IMR-90 (cell line): ENCODE results near the gene BTG2. TPM values are rescaled to one million over a fixed set of nuclear protein-coding genes. Genes with fewer than 3 reads are reported as not detected.

Source experiments
- ATAC-seq: fragments of 200-7000 bp; cut with Tn5 transposase; 2 replicates; pipeline ENCODE4 v1.9.1; 2020; ENCODE audit warnings: low read depth, mild to moderate bottlenecking, moderate library complexity
- BruUV-seq: library from RNA; stranded (reverse); fragments of 400-500 nt; replicated peaks from 2 replicates; lab custom pipeline; 2021; lab: Mats Ljungman, UMichigan
- CTCF ChIA-PET: fragments of 300-600 bp; formaldehyde crosslinking; extraction: SDS; loops from one replicate; lab custom pipeline; 2021; ENCODE audit warnings: antibody characterized with exemption; lab: Yijun Ruan, JAX
- POLR2A ChIA-PET: fragments of 300-600 bp; sonication (Branson Sonifier 250); formaldehyde crosslinking; loops from one replicate; lab custom pipeline; 2022; ENCODE audit warnings: antibody characterized with exemption; ENCODE audit not compliant: unreplicated experiment; lab: Charles Lee
- DNase-seq: peaks from one replicate; pipeline ENCODE4 v3.0.0; 2013
- H2AFZ ChIP-seq: replicated peaks from 2 replicates; pipeline ENCODE3; 2013; ENCODE audit warnings: low read length, mild to moderate bottlenecking; ENCODE audit not compliant: poor library complexity
- H2AK5ac ChIP-seq: 2 replicates; pipeline ENCODE4 v1.6.1; 2013; ENCODE audit warnings: low read depth, low read length, inconsistent platforms
- H2AK9ac ChIP-seq: replicated peaks from 2 replicates; pipeline ENCODE3; 2013; ENCODE audit warnings: mild to moderate bottlenecking, low read depth, low read length, moderate library complexity; ENCODE audit not compliant: poor library complexity
- H2BK120ac ChIP-seq: 2 replicates; pipeline ENCODE4 v1.6.1; 2013; ENCODE audit warnings: low read depth, low read length, inconsistent platforms
- H2BK15ac ChIP-seq: 3 replicates; pipeline ENCODE4 v1.6.1; 2013; ENCODE audit warnings: low read depth, low read length, inconsistent platforms
- H2BK20ac ChIP-seq: 2 replicates; pipeline ENCODE4 v1.6.1; 2013; ENCODE audit warnings: low read depth, mild to moderate bottlenecking, inconsistent platforms, low read length, moderate library complexity
- H2BK5ac ChIP-seq: 2 replicates; pipeline ENCODE4 v1.6.1; 2013; ENCODE audit warnings: mild to moderate bottlenecking, low read depth, low read length, inconsistent platforms; ENCODE audit not compliant: poor library complexity, severe bottlenecking
- H3K14ac ChIP-seq: replicated peaks from 2 replicates; pipeline ENCODE4 v1.6.1; 2013; ENCODE audit warnings: low read depth, low read length, inconsistent platforms
- H3K18ac ChIP-seq: 2 replicates; pipeline ENCODE4 v1.6.1; 2013; ENCODE audit warnings: low read depth, low read length, control low read depth
- H3K23ac ChIP-seq: 2 replicates; pipeline ENCODE4 v1.6.1; 2013; ENCODE audit warnings: low read depth, low read length, inconsistent platforms
- H3K27ac ChIP-seq: 2 replicates; pipeline ENCODE4 v1.5.1; 2013; ENCODE audit warnings: mild to moderate bottlenecking, control low read depth, low read length; ENCODE audit not compliant: insufficient read depth
- H3K27me3 ChIP-seq: 2 replicates; pipeline ENCODE4 v1.6.1; 2013; ENCODE audit warnings: low read length; ENCODE audit not compliant: control insufficient read depth, insufficient read depth
- H3K36me3 ChIP-seq: 2 replicates; pipeline ENCODE4 v1.6.1; 2013; ENCODE audit warnings: low read length, mixed read lengths; ENCODE audit not compliant: control insufficient read depth, insufficient read depth
- H3K4ac ChIP-seq: 2 replicates; pipeline ENCODE4 v1.6.1; 2013; ENCODE audit warnings: low read depth, low read length, inconsistent platforms
- H3K4me1 ChIP-seq: 2 replicates; pipeline ENCODE4 v1.6.1; 2013; ENCODE audit warnings: low read length, mixed read lengths; ENCODE audit not compliant: control insufficient read depth, insufficient read depth
- H3K4me2 ChIP-seq: 2 replicates; pipeline ENCODE4 v1.6.1; 2013; ENCODE audit warnings: low read depth, mild to moderate bottlenecking, control low read depth, low read length, moderate library complexity
- H3K4me3 ChIP-seq: 2 replicates; pipeline ENCODE4 v1.5.1; 2013; ENCODE audit warnings: low read depth, mild to moderate bottlenecking, control low read depth, low read length, moderate library complexity; ENCODE audit not compliant: insufficient read depth
- H3K56ac ChIP-seq: 2 replicates; pipeline ENCODE4 v1.6.1; 2013; ENCODE audit warnings: low read length, inconsistent platforms; ENCODE audit not compliant: insufficient read depth; ENCODE audit errors: extremely low read depth
- H3K79me1 ChIP-seq, 2 experiments: 2 replicates each; pipeline ENCODE4 v1.6.1; 2013; ENCODE audit warnings: low read length in 2 of 2, inconsistent platforms in 1 of 2, low read depth in 1 of 2
- H3K9ac ChIP-seq: 2 replicates; pipeline ENCODE4 v1.6.1; 2013; ENCODE audit warnings: low read depth, low read length, control low read depth
- H3K9me1 ChIP-seq: 2 replicates; pipeline ENCODE4 v1.6.1; 2013; ENCODE audit warnings: low read length, inconsistent platforms; ENCODE audit not compliant: insufficient read depth
- H3K9me3 ChIP-seq: 2 replicates; pipeline ENCODE4 v1.6.1; 2013; ENCODE audit warnings: low read length; ENCODE audit not compliant: control insufficient read depth, insufficient read depth
- H4K20me1 ChIP-seq: 2 replicates; pipeline ENCODE4 v1.6.1; 2013; ENCODE audit warnings: low read length, inconsistent platforms; ENCODE audit not compliant: insufficient read depth
- H4K5ac ChIP-seq: 2 replicates; pipeline ENCODE4 v1.6.1; 2013; ENCODE audit warnings: mild to moderate bottlenecking, low read depth, low read length, control low read depth
- H4K8ac ChIP-seq, 2 experiments: 2 replicates each; pipeline ENCODE4 v1.6.1; 2013; ENCODE audit warnings: low read depth in 2 of 2, low read length in 2 of 2, control low read depth in 1 of 2, inconsistent platforms in 1 of 2
- H4K91ac ChIP-seq: 2 replicates; pipeline ENCODE4 v1.6.1; 2013; ENCODE audit warnings: low read depth, low read length, inconsistent platforms; ENCODE audit not compliant: insufficient read depth
- FOS ChIP-seq: fragments of 150-350 bp; IDR thresholded peaks from 2 replicates; pipeline ENCODE4 v1.6.1; 2016; ENCODE audit warnings: low read depth, low read length
- MAZ ChIP-seq: IDR thresholded peaks from 2 replicates; pipeline ENCODE4 v1.6.1; 2012; ENCODE audit warnings: low read depth, mild to moderate bottlenecking, low read length, improper control_type of control experiment, moderate library complexity, borderline replicate concordance
- RAD21 ChIP-seq: IDR thresholded peaks from 2 replicates; pipeline ENCODE4 v1.6.1; 2012; ENCODE audit warnings: low read length, improper control_type of control experiment
- RCOR1 ChIP-seq: IDR thresholded peaks from 2 replicates; pipeline ENCODE4 v1.6.1; 2012; ENCODE audit warnings: mild to moderate bottlenecking, low read length, improper control_type of control experiment; ENCODE audit not compliant: insufficient replicate concordance
- USF2 ChIP-seq: fragments of 150-350 bp; IDR thresholded peaks from 2 replicates; pipeline ENCODE4 v1.6.1; 2017; ENCODE audit warnings: mild to moderate bottlenecking, antibody characterized with exemption, low read length, low read depth
- WGBS, 2 experiments: methylation state at CpG; one replicate each; pipeline versions ENCODE4 v1.1.5 to v1.1.7; 2013; ENCODE audit warnings: missing lambda C conversion rate in 2 of 2; ENCODE audit not compliant: insufficient read length in 1 of 2; ENCODE audit errors: extremely low coverage in 2 of 2; 5-methylcytosine and 5-hydroxymethylcytosine counted together
- dilution Hi-C: fragments of 300-500 bp; cut with HindIII; formaldehyde crosslinking; loops from one replicate; pipeline ENCODE4 v1.14.3; 2018; ENCODE audit warnings: low sequenced_read_pairs; ENCODE audit not compliant: unreplicated experiment
- in situ Hi-C: fragments of 300-500 bp; cut with MboI; formaldehyde crosslinking; loops from 3 replicates; pipeline ENCODE4 v1.14.3; 2019; ENCODE audit warnings: low sequenced_read_pairs, inconsistent platforms, mixed read lengths
- intact Hi-C: fragments of 100-400 bp; cut with micrococcal nuclease; formaldehyde crosslinking; loops from 2 replicates; pipeline ENCODE4 v1.10.0; 2022
- polyA plus RNA-seq, 3 experiments: library from polyadenylated mRNA; depleted of rRNA; stranded (reverse); fragments of >200 nt; gene quantifications; 2 replicates each; pipeline ENCODE4 v1.2.3, GENCODE V29; 2012; ENCODE audit warnings: low replicate concordance in 1 of 3
- total RNA-seq: library from RNA; depleted of rRNA; stranded (reverse); fragments of >200 nt; gene quantifications from 2 replicates; pipeline ENCODE4 v1.2.3, GENCODE V29; 2012

BTG2 gene
- total and polyA plus RNA-seq, 2 of the 4 experiments (the other 2 are of a cell fraction) = 8.4 to 18.8 TPM

DNA sequence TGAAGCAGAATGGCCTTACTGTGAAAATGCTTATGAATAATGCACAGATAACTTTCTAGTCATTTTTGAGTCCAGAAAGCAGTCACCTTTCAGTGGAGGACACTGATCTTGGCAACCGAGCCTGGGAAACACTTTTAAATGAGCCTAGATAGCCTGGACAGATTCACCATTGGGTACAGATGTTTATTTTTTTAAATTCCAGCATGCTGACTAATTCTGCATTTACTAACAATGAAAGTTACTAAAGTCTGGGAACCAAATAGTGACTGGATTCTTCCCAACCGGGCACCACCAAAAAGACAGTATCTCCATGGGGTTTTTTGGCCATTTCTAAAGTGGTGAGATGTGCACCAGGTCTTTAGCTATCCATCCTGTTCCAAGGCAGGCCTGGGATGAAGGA, 48.9 kb downstream of the BTG2 start:
- CTCF ChIA-PET = no interaction called here

More for the DNA sequence above, 48.9 kb downstream of the BTG2 start:
- Histone ChIP-seq H3K14ac (peak overlapping the region; percentile 53), H2BK15ac (peak overlapping the region; percentile 82; the same call in 2 of the 3 replicates), H2AK9ac (no peak overlapping the region), H2BK20ac (peak overlapping the region; percentile 66), H3K23ac (peak overlapping the region; percentile 19), H3K4me3 (no peak overlapping the region), H4K20me1 (no peaks in the 10 kb centered on the region), H3K4ac (peak overlapping the region; percentile 87), H2BK5ac (no peak overlapping the region), H3K4me2 (no peak overlapping the region; the same call in 1 of the 2 replicates), H3K56ac (no peak overlapping the region), H3K18ac (peak overlapping the region; percentile 77; the same call in 1 of the 2 replicates), H4K8ac (peak overlapping the region in 1 of 2 experiments; percentile 39; a peak in 1 of 4 replicates), H2AK5ac (peak overlapping the region; percentile 86), H2AFZ (no peak overlapping the region), H3K9me1 (peaks cover 19% of the 10 kb centered on the region), H2BK120ac (peak overlapping the region; percentile 82), H3K79me1 (no peaks in the 10 kb centered on the region), H3K27ac (peak overlapping the region; percentile 55; the same call in 1 of the 2 replicates), H4K5ac (no peak overlapping the region; the same call in 1 of the 2 replicates), H3K9me3 (no peaks in the 10 kb centered on the region), H4K91ac (peak overlapping the region; percentile 81), H3K4me1 (peaks cover 6% of the 10 kb centered on the region), H3K27me3 (peaks cover 18% of the 10 kb centered on the region), H3K9ac (no peak overlapping the region), H3K36me3 (no peaks in the 10 kb centered on the region)
- intact Hi-C loops = no loop called here
- in situ Hi-C loops = no loop called here
- POLR2A ChIA-PET = no interaction called here
- ATAC-seq (peak; percentile 84), DNase-seq (peak; percentile 90)
- BruUV-seq = no TSS peak
- TF ChIP-seq MAZ (no peak), RAD21 (no peak), RCOR1 (no peak), FOS (peak; percentile 75; the same call in 1 of the 2 replicates), USF2 (no peak)
- dilution Hi-C loops = no loop called here
- no CpG with 5 or more reads among the region's 2 CpGs for WGBS, 2 experiments
